Hematopoietic multipotent progenitor cell treated with erythropoietin and hydrocortisone succinate and interleukin-3 and kit ligand, for 6 days (in vitro differentiated cells): ENCODE results near the gene MAPT.

Source experiments
- DNase-seq: peaks from one replicate; pipeline ENCODE4 v3.0.0-alpha.2; 2015

MAPT gene

GRCh38 chr17:46074540-46074939 lies 180.2 kb downstream of the MAPT start:
- DNase-seq, result no peak
